Mesendoderm (in vitro differentiated cells): Measurements from ENCODE around the gene CXCL14.
"Not testable (repeated sequence)": the region's sequence is repeated elsewhere in the genome, so short reads cannot be mapped to it uniquely, and the experiment has no call there.

Experiments
- DNase-seq: peaks from one replicate; pipeline ENCODE4 v3.0.0; 2013
- H2AK5ac ChIP-seq: 2 replicates; pipeline ENCODE4 v1.6.1; 2013; ENCODE audit warnings: low read length, inconsistent platforms
- H2BK120ac ChIP-seq: 2 replicates; pipeline ENCODE4 v1.6.1; 2013; ENCODE audit warnings: low read depth, mild to moderate bottlenecking, low read length, moderate library complexity, mixed read lengths
- H2BK15ac ChIP-seq: replicated peaks from 2 replicates; pipeline ENCODE4 v1.6.1; 2013; ENCODE audit warnings: low read depth, mild to moderate bottlenecking, moderate library complexity
- H2BK5ac ChIP-seq: 2 replicates; pipeline ENCODE4 v1.6.1; 2013; ENCODE audit warnings: low read length, inconsistent platforms
- H3K18ac ChIP-seq: 2 replicates; pipeline ENCODE4 v1.6.1; 2013; ENCODE audit warnings: mild to moderate bottlenecking, low read length, mixed read lengths
- H3K23ac ChIP-seq: one replicate; pipeline ENCODE4 v1.6.1; 2013; ENCODE audit warnings: low read length
- H3K27ac ChIP-seq: 2 replicates; pipeline ENCODE4 v1.5.1; 2013; ENCODE audit warnings: low read depth, mild to moderate bottlenecking, inconsistent platforms, low read length, moderate library complexity
- H3K27me3 ChIP-seq: 2 replicates; pipeline ENCODE4 v1.6.1; 2013; ENCODE audit warnings: low read length, control low read depth, mild to moderate bottlenecking, inconsistent platforms; ENCODE audit not compliant: insufficient read depth, poor library complexity
- H3K36me3 ChIP-seq: 2 replicates; pipeline ENCODE4 v1.6.1; 2013; ENCODE audit warnings: low read length, inconsistent platforms; ENCODE audit not compliant: control insufficient read depth, insufficient read depth
- H3K4ac ChIP-seq: one replicate; pipeline ENCODE4 v1.6.1; 2013; ENCODE audit warnings: low read depth, mild to moderate bottlenecking, low read length, moderate library complexity
- H3K4me1 ChIP-seq: 2 replicates; pipeline ENCODE4 v1.6.1; 2013; ENCODE audit warnings: low read depth, low read length, inconsistent platforms; ENCODE audit not compliant: control insufficient read depth
- H3K4me2 ChIP-seq: 2 replicates; pipeline ENCODE4 v1.6.1; 2013; ENCODE audit warnings: low read length
- H3K4me3 ChIP-seq: 2 replicates; pipeline ENCODE4 v1.5.1; 2013; ENCODE audit warnings: mild to moderate bottlenecking, low read length
- H3K56ac ChIP-seq: one replicate; pipeline ENCODE4 v1.6.1; 2013; ENCODE audit warnings: low read length
- H3K79me1 ChIP-seq: 2 replicates; pipeline ENCODE4 v1.6.1; 2013; ENCODE audit warnings: low read length, inconsistent platforms
- H3K79me2 ChIP-seq: 2 replicates; pipeline ENCODE4 v1.6.1; 2013; ENCODE audit warnings: mild to moderate bottlenecking, low read length; ENCODE audit not compliant: control insufficient read depth, insufficient read depth
- H3K9ac ChIP-seq: 2 replicates; pipeline ENCODE4 v1.6.1; 2013; ENCODE audit warnings: low read length, inconsistent platforms
- H4K5ac ChIP-seq: one replicate; pipeline ENCODE4 v1.6.1; 2013; ENCODE audit warnings: low read length
- H4K8ac ChIP-seq: one replicate; pipeline ENCODE4 v1.6.1; 2013; ENCODE audit warnings: low read depth, mild to moderate bottlenecking, control low read depth, low read length, moderate library complexity
- WGBS: extraction: QIAGEN DNeasy Blood & Tissue Kit; methylation state at CpG from one replicate; pipeline ENCODE4 v1.1.7; 2013; ENCODE audit warnings: low lambda C conversion rate, missing lambda C conversion rate; ENCODE audit not compliant: insufficient coverage; ENCODE audit errors: extremely low coverage; 5-methylcytosine and 5-hydroxymethylcytosine counted together

The CXCL14 gene

DNA sequence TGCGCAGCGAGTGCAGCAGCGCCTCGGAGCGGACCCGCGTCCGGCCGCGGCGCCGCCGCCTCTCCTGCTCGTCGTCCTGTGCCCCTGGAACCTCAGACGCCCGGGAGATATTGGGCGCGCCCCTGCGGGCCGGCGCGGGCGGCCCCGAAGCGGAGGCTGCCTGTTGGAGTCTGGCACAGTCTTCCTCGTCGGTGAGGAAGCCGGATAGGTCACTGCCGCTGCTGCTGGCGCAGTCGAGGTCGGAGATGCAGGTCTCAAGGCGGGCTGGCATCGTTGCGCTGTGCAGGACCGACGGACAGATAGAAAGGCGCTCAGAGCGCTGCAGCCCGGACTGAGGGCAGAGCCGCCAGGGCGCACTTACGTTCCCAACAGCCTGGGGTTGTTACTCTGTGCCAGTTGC, 43.4 kb downstream of the CXCL14 start:
- H3K79me1 ChIP-seq = no peaks in the 10 kb centered on the region
- no peaks in the 10 kb centered on the region for H3K79me2 ChIP-seq
- no peak overlapping the region for H4K5ac ChIP-seq
- no peak overlapping the region for H3K4me2 ChIP-seq
- H3K56ac ChIP-seq = no peak overlapping the region
- no peak overlapping the region for H3K27ac ChIP-seq
- H3K4me1 ChIP-seq = no peaks in the 10 kb centered on the region
- no peak overlapping the region for H2BK120ac ChIP-seq
- no peak overlapping the region for H3K4me3 ChIP-seq
- no peak for DNase-seq
- H3K18ac ChIP-seq = no peak overlapping the region
- no peak overlapping the region for H2BK5ac ChIP-seq
- no peak overlapping the region for H2BK15ac ChIP-seq
- no CpG with 5 or more reads among the region's 44 CpGs for WGBS
- H3K9ac ChIP-seq = no peak overlapping the region
- no peak overlapping the region for H3K4ac ChIP-seq
- H3K27me3 ChIP-seq = peaks cover 80% of the 10 kb centered on the region
- no peak overlapping the region for H3K23ac ChIP-seq
- H3K36me3 ChIP-seq = no peaks in the 10 kb centered on the region
- H4K8ac ChIP-seq = no peak overlapping the region
- H2AK5ac ChIP-seq = no peak overlapping the region

DNA sequence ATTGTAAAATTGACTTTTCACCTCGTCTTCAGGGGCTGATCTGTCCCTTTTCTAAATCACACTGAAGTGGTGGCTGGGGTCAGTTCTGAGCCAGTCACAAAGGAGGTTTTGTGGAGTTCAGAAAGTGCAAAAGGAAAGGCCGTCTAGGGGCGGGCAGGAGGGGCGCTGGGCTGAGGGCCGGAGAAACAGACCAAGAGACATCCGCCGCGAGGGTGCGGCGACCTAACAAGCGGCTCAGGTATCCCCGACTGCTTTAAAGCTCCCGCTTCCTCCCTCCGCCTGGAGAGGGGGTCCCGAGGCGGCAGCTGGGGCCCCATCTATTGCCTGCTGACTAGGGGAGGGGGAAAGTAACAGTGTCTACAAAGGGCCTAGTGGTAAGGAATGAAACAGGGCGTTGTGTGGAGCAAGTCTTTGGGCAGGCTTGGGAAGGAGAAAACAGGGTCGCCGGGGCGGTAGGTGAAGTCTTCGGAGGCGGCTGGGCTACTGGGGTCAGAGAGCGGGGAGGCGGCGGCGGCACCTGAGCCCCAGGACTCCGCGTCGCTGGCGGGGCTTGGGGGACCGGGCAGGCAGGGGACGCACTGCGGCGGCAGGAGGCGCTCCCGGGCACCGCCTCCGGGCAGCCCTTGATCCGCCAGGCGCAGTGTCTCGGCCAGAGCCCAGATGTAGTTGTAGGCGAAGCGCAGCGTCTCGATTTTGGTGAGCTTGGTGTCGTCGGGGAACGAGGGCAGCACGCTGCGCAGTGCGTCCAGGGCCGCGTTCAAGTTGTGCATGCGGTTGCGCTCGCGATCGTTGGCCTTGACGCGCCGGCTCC, 44.0 kb downstream of the CXCL14 start:
- Histone ChIP-seq H2AK5ac (no peak overlapping the region), H3K36me3 (no peaks in the 10 kb centered on the region), H4K5ac (no peak overlapping the region), H3K79me2 (no peaks in the 10 kb centered on the region), H3K79me1 (no peaks in the 10 kb centered on the region), H3K18ac (no peak overlapping the region), H4K8ac (no peak overlapping the region), H3K27me3 (peaks cover 79% of the 10 kb centered on the region), H2BK15ac (no peak overlapping the region), H3K27ac (no peak overlapping the region), H3K4me2 (peak overlapping the region; percentile 31), H3K4ac (no peak overlapping the region), H3K9ac (no peak overlapping the region), H3K4me3 (no peak overlapping the region), H2BK120ac (no peak overlapping the region), H2BK5ac (no peak overlapping the region), H3K23ac (no peak overlapping the region), H3K56ac (no peak overlapping the region), H3K4me1 (no peaks in the 10 kb centered on the region)
- peak; percentile 71 for DNase-seq
- no CpG with 5 or more reads among the region's 61 CpGs for WGBS

GRCh38 chr5:135533794-135534193, 45.0 kb downstream of the CXCL14 start:
- H3K56ac ChIP-seq = no peak overlapping the region
- H3K27me3 ChIP-seq = peaks cover 80% of the 10 kb centered on the region
- no peak overlapping the region for H3K23ac ChIP-seq
- no peaks in the 10 kb centered on the region for H3K36me3 ChIP-seq
- no peak overlapping the region for H3K4me2 ChIP-seq
- DNase-seq = no peak
- H3K4me1 ChIP-seq = no peaks in the 10 kb centered on the region
- H2AK5ac ChIP-seq = no peak overlapping the region
- no peak overlapping the region for H3K9ac ChIP-seq
- WGBS = no CpG with 5 or more reads among the region's 3 CpGs
- H3K4ac ChIP-seq = no peak overlapping the region
- no peaks in the 10 kb centered on the region for H3K79me1 ChIP-seq
- H4K8ac ChIP-seq = no peak overlapping the region
- H3K79me2 ChIP-seq = no peaks in the 10 kb centered on the region
- H3K18ac ChIP-seq = no peak overlapping the region
- no peak overlapping the region for H2BK120ac ChIP-seq
- H3K27ac ChIP-seq = no peak overlapping the region
- H3K4me3 ChIP-seq = no peak overlapping the region
- H2BK15ac ChIP-seq = no peak overlapping the region
- H2BK5ac ChIP-seq = no peak overlapping the region
- no peak overlapping the region for H4K5ac ChIP-seq

- H4K5ac ChIP-seq = no peak overlapping the region
- no peak overlapping the region for H4K8ac ChIP-seq
- DNase-seq = no peak
- no peak overlapping the region for H3K4ac ChIP-seq
- H3K4me3 ChIP-seq = no peak overlapping the region
- no peak overlapping the region for H2BK15ac ChIP-seq
- H3K79me2 ChIP-seq = no peaks in the 10 kb centered on the region
- H3K36me3 ChIP-seq = no peaks in the 10 kb centered on the region
- H2AK5ac ChIP-seq = no peak overlapping the region
- H3K27me3 ChIP-seq = peaks cover 80% of the 10 kb centered on the region
- no peak overlapping the region for H3K9ac ChIP-seq
- H2BK120ac ChIP-seq = no peak overlapping the region
- H3K56ac ChIP-seq = no peak overlapping the region
- no CpG with 5 or more reads among the region's 3 CpGs for WGBS
- H3K27ac ChIP-seq = no peak overlapping the region
- H3K4me1 ChIP-seq = no peaks in the 10 kb centered on the region
- H3K4me2 ChIP-seq = no peak overlapping the region
- no peaks in the 10 kb centered on the region for H3K79me1 ChIP-seq
- no peak overlapping the region for H3K23ac ChIP-seq
- no peak overlapping the region for H2BK5ac ChIP-seq
- no peak overlapping the region for H3K18ac ChIP-seq
These were observed 45.5 kb downstream of the CXCL14 start for GRCh38 chr5:135533334-135533733.

- WGBS = no CpG with 5 or more reads among the region's 5 CpGs
These were observed 49.2 kb downstream of the CXCL14 start for GRCh38 chr5:135529576-135529975.

GRCh38 chr5:135526924-135527323, 51.9 kb downstream of the CXCL14 start:
- Histone ChIP-seq H3K36me3 (no peaks in the 10 kb centered on the region), H3K4me2 (no peak overlapping the region), H3K9ac (no peak overlapping the region), H4K8ac (no peak overlapping the region), H2BK120ac (no peak overlapping the region), H3K4me1 (no peaks in the 10 kb centered on the region), H2BK15ac (no peak overlapping the region), H3K79me2 (no peaks in the 10 kb centered on the region), H3K27ac (no peak overlapping the region), H3K79me1 (no peaks in the 10 kb centered on the region), H2AK5ac (no peak overlapping the region), H3K4ac (no peak overlapping the region), H4K5ac (no peak overlapping the region), H3K18ac (no peak overlapping the region), H3K27me3 (peaks cover 30% of the 10 kb centered on the region), H3K4me3 (no peak overlapping the region), H3K56ac (no peak overlapping the region), H3K23ac (no peak overlapping the region), H2BK5ac (no peak overlapping the region)
- DNase-seq = no peak

More at GRCh38 chr5:135529576-135529975, 49.2 kb downstream of the CXCL14 start:
- H3K23ac ChIP-seq, H2BK5ac ChIP-seq, H3K27ac ChIP-seq, H2AK5ac ChIP-seq, H4K8ac ChIP-seq, H3K36me3 ChIP-seq, H2BK120ac ChIP-seq, DNase-seq, H3K18ac ChIP-seq, H2BK15ac ChIP-seq, H3K4me2 ChIP-seq, H3K4me1 ChIP-seq, H3K4ac ChIP-seq, H3K4me3 ChIP-seq, H3K79me2 ChIP-seq, H3K79me1 ChIP-seq, H3K56ac ChIP-seq, H4K5ac ChIP-seq, H3K9ac ChIP-seq: not testable (repeated sequence)
- peaks cover 53% of the 10 kb centered on the region for H3K27me3 ChIP-seq
